Hepatocyte (in vitro differentiated cells): ENCODE measurements around the gene PHF19. TPM values are rescaled to one million over a fixed set of nuclear protein-coding genes. Genes with fewer than 3 reads are reported as not detected.

Experiments
- DNase-seq: peaks from one replicate; pipeline ENCODE4 v3.0.0-alpha.2; 2016; ENCODE audit warnings: low spot score
- H2AFZ ChIP-seq: fragments of 200-600 bp; sonication (generic); 2 replicates; pipeline ENCODE4 v1.6.0; 2016; ENCODE audit warnings: antibody characterized with exemption, mild to moderate bottlenecking
- H3K27ac ChIP-seq: fragments of 200-600 bp; sonication (generic); 2 replicates; pipeline ENCODE4 v1.5.1; 2016; ENCODE audit warnings: mild to moderate bottlenecking
- H3K27me3 ChIP-seq: fragments of 200-600 bp; sonication (generic); 2 replicates; pipeline ENCODE4 v1.6.1; 2016
- H3K36me3 ChIP-seq: fragments of 200-600 bp; sonication (generic); replicated peaks from 2 replicates; pipeline ENCODE4 v1.5.1; 2016; ENCODE audit warnings: low read depth; ENCODE audit not compliant: insufficient read depth
- H3K4me1 ChIP-seq: fragments of 200-600 bp; sonication (generic); 2 replicates; pipeline ENCODE4 v1.5.1; 2016; ENCODE audit warnings: mild to moderate bottlenecking, moderate library complexity; ENCODE audit not compliant: insufficient read depth
- H3K4me2 ChIP-seq: fragments of 200-600 bp; sonication (generic); 2 replicates; pipeline ENCODE4 v1.6.0; 2016
- H3K4me3 ChIP-seq: fragments of 200-600 bp; sonication (generic); 2 replicates; pipeline ENCODE4 v1.5.1; 2016; ENCODE audit warnings: mild to moderate bottlenecking
- H3K79me2 ChIP-seq: fragments of 200-600 bp; sonication (generic); 2 replicates; pipeline ENCODE4 v1.6.0; 2017; ENCODE audit warnings: mild to moderate bottlenecking
- H3K9me2 ChIP-seq: fragments of 200-600 bp; sonication (generic); replicated peaks from 2 replicates; pipeline ENCODE4 v1.6.0; 2017; ENCODE audit warnings: mild to moderate bottlenecking; ENCODE audit not compliant: insufficient read depth
- H3K9me3 ChIP-seq: fragments of 200-600 bp; sonication (generic); 2 replicates; pipeline ENCODE4 v1.5.1; 2016; ENCODE audit warnings: low read depth, mild to moderate bottlenecking
- H4K20me1 ChIP-seq: fragments of 200-600 bp; sonication (generic); 2 replicates; pipeline ENCODE4 v1.6.0; 2016; ENCODE audit warnings: mild to moderate bottlenecking; ENCODE audit not compliant: insufficient read depth, poor library complexity, severe bottlenecking
- CTCF ChIP-seq: fragments of 200-600 bp; sonication (generic); IDR thresholded peaks from 2 replicates; pipeline ENCODE4 v1.5.1; 2016; ENCODE audit warnings: antibody characterized with exemption, mild to moderate bottlenecking; ENCODE audit not compliant: poor library complexity
- EZH2 ChIP-seq: fragments of 200-600 bp; sonication (generic); IDR thresholded peaks from 2 replicates; pipeline ENCODE4 v1.6.1; 2016; ENCODE audit warnings: antibody characterized with exemption, mild to moderate bottlenecking, borderline replicate concordance
- EZH2phosphoT487 ChIP-seq: fragments of 200-600 bp; sonication (generic); IDR thresholded peaks from one replicate; pipeline ENCODE4 v1.6.1; 2018; ENCODE audit warnings: antibody characterized with exemption, mild to moderate bottlenecking, low read depth, moderate library complexity; ENCODE audit not compliant: unreplicated experiment, severe bottlenecking
- WGBS: methylation state at CpG from one replicate; pipeline ENCODE4 v1.1.6; 2016; ENCODE audit warnings: low lambda C conversion rate; ENCODE audit errors: missing lambda C conversion rate; 5-methylcytosine and 5-hydroxymethylcytosine counted together
- polyA plus RNA-seq: library from polyadenylated mRNA; unstranded; fragments of >200 nt; fragmentation: Nextera tagmentation; extraction: Ambion mirVana; gene quantifications from 2 replicates; pipeline ENCODE4 v1.2.1, GENCODE V29; 2016
- total RNA-seq: library from RNA; depleted of rRNA; stranded (reverse); fragments of >200 nt; gene quantifications from 2 replicates; pipeline ENCODE4 v1.2.3, GENCODE V29; 2014

The PHF19 gene
- total and polyA plus RNA-seq, 2 experiments from 2014 or later = 30.9 to 34.8 TPM

DNA sequence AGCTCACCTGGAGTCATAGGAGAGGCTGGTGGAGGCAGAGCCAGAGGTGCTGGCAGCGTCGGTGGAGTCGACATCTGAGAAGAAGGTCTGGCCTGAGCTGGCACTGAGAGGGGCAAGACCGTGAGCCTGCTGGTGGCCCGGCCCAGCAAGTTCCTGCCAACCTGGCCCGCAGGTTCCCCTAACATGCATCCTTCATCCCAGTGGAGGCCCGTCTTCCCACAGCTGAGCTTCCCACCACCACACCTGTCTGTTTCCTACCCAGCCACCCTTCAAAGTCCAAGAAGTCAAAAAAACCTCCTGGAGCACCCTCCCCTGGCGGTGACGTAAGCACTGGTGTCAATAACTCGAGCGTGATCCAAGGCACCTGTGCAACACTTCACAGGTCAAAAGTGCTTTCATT, 16.9 kb downstream of the PHF19 start:
- DNase-seq = no peak
- Histone ChIP-seq H4K20me1 (no peaks in the 10 kb centered on the region), H3K79me2 (no peaks in the 10 kb centered on the region), H3K4me3 (no peak overlapping the region), H3K4me2 (no peak overlapping the region), H3K36me3 (no peaks in the 10 kb centered on the region), H3K27ac (no peak overlapping the region), H3K27me3 (no peaks in the 10 kb centered on the region), H3K9me3 (no peaks in the 10 kb centered on the region), H3K9me2 (no peaks in the 10 kb centered on the region), H2AFZ (no peak overlapping the region), H3K4me1 (no peaks in the 10 kb centered on the region)
- TF ChIP-seq EZH2 (no peak), EZH2phosphoT487 (no peak), CTCF (no peak)
- WGBS = 93% methylated on average over 11 of the region's 11 CpGs

DNA sequence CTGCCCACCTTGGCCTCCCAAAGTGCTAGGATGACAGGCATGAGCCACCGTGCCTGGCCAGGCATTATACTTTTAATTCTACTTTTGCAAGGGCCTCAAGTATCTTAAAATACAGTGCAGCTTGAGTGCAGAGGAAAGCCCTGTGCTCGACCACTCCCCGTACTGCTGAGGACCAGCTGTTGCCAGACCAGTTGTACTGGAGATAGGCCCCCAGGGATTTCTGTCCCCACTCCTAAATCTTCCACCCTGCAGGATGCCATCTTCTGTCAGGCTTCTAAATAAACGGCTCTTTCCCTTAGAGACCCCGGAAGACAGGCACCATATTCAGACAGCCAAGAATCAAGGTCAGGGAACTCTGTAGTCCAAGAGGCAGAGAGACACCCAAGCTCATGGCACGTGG, 17.6 kb downstream of the PHF19 start:
- Histone ChIP-seq H3K79me2 (no peaks in the 10 kb centered on the region), H3K4me2 (no peak overlapping the region), H3K27ac (no peak overlapping the region), H4K20me1 (no peaks in the 10 kb centered on the region), H3K9me3 (no peaks in the 10 kb centered on the region), H3K27me3 (no peaks in the 10 kb centered on the region), H3K36me3 (no peaks in the 10 kb centered on the region), H3K4me1 (no peaks in the 10 kb centered on the region), H3K9me2 (no peaks in the 10 kb centered on the region), H3K4me3 (no peak overlapping the region), H2AFZ (no peak overlapping the region)
- no peak for DNase-seq
- no peak for TF ChIP-seq EZH2
- no peak for TF ChIP-seq CTCF
- TF ChIP-seq EZH2phosphoT487 = no peak
- WGBS = 81% methylated on average over 6 of the region's 6 CpGs

- Histone ChIP-seq H3K9me2 (no peaks in the 10 kb centered on the region), H3K4me3 (no peak overlapping the region), H3K36me3 (no peaks in the 10 kb centered on the region), H2AFZ (no peak overlapping the region), H3K79me2 (no peaks in the 10 kb centered on the region), H3K27ac (no peak overlapping the region), H4K20me1 (no peaks in the 10 kb centered on the region), H3K27me3 (no peaks in the 10 kb centered on the region), H3K4me1 (no peaks in the 10 kb centered on the region), H3K9me3 (no peaks in the 10 kb centered on the region), H3K4me2 (no peak overlapping the region)
- TF ChIP-seq CTCF (no peak), EZH2 (no peak), EZH2phosphoT487 (no peak)
- DNase-seq = no peak
- WGBS = 95% methylated on average over 11 of the region's 11 CpGs
Observed at GRCh38 chr9:120857902-120858301, 19.1 kb downstream of the PHF19 start.

DNA sequence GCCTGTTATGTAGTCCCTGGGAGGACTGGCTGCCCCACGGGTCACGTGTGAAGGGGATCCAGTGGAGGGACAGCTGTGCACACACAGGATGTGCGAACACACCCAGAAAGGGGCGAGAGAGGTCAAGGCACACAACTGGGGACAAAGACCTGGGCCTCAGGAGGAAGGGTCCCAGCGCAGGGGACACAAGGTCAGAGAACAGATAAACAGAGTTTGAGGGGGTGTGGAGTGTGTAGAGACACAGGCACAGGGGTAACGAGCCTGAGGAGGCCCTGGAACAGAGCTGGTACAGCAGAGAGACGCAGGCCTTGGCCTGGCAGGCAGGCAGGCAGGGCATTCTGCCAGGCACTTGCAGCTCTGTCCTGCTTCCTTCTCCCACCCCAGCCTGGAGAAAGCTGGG, 19.5 kb downstream of the PHF19 start:
- Histone ChIP-seq H3K36me3 (no peaks in the 10 kb centered on the region), H3K27me3 (no peaks in the 10 kb centered on the region), H3K27ac (no peak overlapping the region), H4K20me1 (no peaks in the 10 kb centered on the region), H3K4me1 (peaks cover 1% of the 10 kb centered on the region), H3K4me2 (no peak overlapping the region), H2AFZ (no peak overlapping the region), H3K9me3 (no peaks in the 10 kb centered on the region), H3K4me3 (no peak overlapping the region), H3K79me2 (no peaks in the 10 kb centered on the region), H3K9me2 (no peaks in the 10 kb centered on the region)
- 84% methylated on average over 7 of the region's 7 CpGs for WGBS
- TF ChIP-seq CTCF (no peak), EZH2 (no peak)
- DNase-seq = no peak
